ENCODE measurements around the gene TMEM175. TPM values are rescaled to one million over a fixed set of nuclear protein-coding genes. Genes with fewer than 3 reads are reported as not detected.

Gene TMEM175
- total and polyA plus RNA-seq, 9 of the 15 experiments (the other 6 are each of a cell fraction or from before 2014, with no cell fraction given), result 0.13 to 30.9 (median 9.4) TPM

DNA sequence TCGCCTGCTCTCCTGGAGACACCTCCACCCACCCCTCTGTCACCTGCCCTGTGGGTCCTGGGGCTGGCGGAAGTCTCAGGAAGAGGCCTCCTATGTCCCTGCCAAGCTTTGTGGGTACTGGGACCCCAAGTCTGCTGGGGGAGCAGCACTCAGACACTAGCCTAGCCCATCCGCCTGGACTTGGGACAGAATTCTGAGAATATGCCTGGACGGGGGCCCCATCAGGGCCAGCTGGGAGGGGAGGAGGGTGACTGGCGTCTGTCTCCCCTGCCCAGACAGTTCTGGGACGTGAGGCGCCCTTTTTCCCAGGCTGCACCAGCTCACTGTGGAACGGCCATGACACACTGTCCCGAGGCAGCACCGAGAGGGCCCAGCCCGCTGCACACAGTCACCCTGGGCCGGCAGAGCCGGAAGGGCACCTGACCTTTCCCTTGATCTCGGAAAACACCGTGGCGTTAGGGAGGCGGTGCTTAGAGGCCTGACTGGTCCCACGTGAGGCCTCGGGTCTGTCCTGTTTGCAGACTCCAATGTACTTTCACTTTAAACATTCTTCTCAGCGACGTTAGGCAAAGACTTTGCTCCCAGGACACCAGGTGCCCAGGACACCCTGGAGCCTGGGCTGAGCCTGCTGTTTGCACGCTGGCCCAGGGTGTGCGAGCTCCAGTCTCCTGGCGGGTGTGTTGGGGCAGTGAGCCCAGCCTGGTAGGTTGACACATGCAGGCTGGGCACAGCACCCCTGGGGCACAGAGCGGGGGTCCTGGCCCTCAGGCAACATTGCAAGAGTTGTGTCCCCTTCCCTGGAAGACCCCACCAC lies 60.2 kb downstream of the TMEM175 start:
- 16% methylated on average over 24 of the region's 25 CpGs for WGBS (ENCODE audit: insufficient coverage, low coverage, missing lambda C conversion rate)
- H3K36me3 ChIP-seq (ENCODE audit: control insufficient read depth, insufficient read depth, low read length), result peaks cover 22% of the 10 kb centered on the region; the same call in 1 of the 3 replicates
- BruUV-seq (replicated peaks), result no TSS peak
- peak overlapping the region; percentile 84 for H2AFZ ChIP-seq (ENCODE audit: low read depth, low read length)
- intact Hi-C loops (cut with micrococcal nuclease), result loop anchor here (10.0 kb wide), 1 partner anchor 52 kb away; no protein-coding TSS in a partner anchor
- FAIRE-seq, result peak; percentile 99
- peak; percentile 76 for ATAC-seq
- H3K4me3 ChIP-seq, result peak overlapping the region; percentile 24
- ChIA-PET POLR2A (interaction anchor here (0.6 to 1.0 kb wide), 3 partner anchors 12 to 726 kb away, joined by 3 to 4 read pairs (median 4); no protein-coding TSS in a partner anchor), CTCF (ENCODE audit: low intra/inter-chr PET ratio) (no interaction called here)
- H4K20me1 ChIP-seq (replicated peaks; ENCODE audit: control insufficient read depth, insufficient read depth, low read length), result no peaks in the 10 kb centered on the region
- peaks cover 40 to 95% of the 10 kb centered on the region in 2 experiments for H3K4me1 ChIP-seq (replicated peaks in 1 of 2; ENCODE audit: control insufficient read depth in 2 of 2, insufficient read depth in 2 of 2, low read length in 2 of 2)
- H3K9ac ChIP-seq (ENCODE audit: insufficient read depth in 1 of 2, low read depth in 2 of 2, low read length in 2 of 2), result peak overlapping the region; percentile 75 to 96
- H3K9me1 ChIP-seq (ENCODE audit: control insufficient read depth, insufficient read depth, low read length), result no peaks in the 10 kb centered on the region
- H3K9me3 ChIP-seq (replicated peaks; ENCODE audit: control insufficient read depth, insufficient read depth, low read depth, low read length), result no peaks in the 10 kb centered on the region; the same call in 1 of the 2 replicates
- in situ Hi-C loops (cut with MboI), result no loop called here
- peaks cover 26% of the 10 kb centered on the region; the same call in 2 of the 3 replicates for H3K79me2 ChIP-seq (ENCODE audit: control insufficient read depth, insufficient read depth, low read length)
- H3K4me2 ChIP-seq (ENCODE audit: insufficient read depth, low read length), result peak overlapping the region; percentile 82
- H3K27me3 ChIP-seq (ENCODE audit: control insufficient read depth in 2 of 2, insufficient read depth in 2 of 2, low read length in 2 of 2), result no peaks in the 10 kb centered on the region
- H3K27ac ChIP-seq (ENCODE audit: extremely low read depth, low read depth, low read length), result peak overlapping the region; percentile 82
- DNase-seq (ENCODE audit: extremely low read depth in 1 of 4, low spot score in 3 of 4), result peak; percentile 70 to 94 (median 78)
- peak; percentile 64 for TF ChIP-seq SOX6 (IDR thresholded peaks at IDR 0.05)
- TF ChIP-seq, protein P1, sequence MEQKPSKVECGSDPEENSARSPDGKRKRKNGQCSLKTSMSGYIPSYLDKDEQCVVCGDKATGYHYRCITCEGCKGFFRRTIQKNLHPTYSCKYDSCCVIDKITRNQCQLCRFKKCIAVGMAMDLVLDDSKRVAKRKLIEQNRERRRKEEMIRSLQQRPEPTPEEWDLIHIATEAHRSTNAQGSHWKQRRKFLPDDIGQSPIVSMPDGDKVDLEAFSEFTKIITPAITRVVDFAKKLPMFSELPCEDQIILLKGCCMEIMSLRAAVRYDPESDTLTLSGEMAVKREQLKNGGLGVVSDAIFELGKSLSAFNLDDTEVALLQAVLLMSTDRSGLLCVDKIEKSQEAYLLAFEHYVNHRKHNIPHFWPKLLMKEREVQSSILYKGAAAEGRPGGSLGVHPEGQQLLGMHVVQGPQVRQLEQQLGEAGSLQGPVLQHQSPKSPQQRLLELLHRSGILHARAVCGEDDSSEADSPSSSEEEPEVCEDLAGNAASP (IDR thresholded peaks at IDR 0.05), result no peak
- TF ChIP-seq HMGN3 (IDR thresholded peaks at IDR 0.05; ENCODE audit: borderline replicate concordance, extremely low read depth, insufficient read length, low read depth, low read length), result peak; percentile 66
- peak; percentile 54 for TF ChIP-seq RNF2 (IDR thresholded peaks at IDR 0.05)
- TF ChIP-seq PHF8 (IDR thresholded peaks at IDR 0.05; ENCODE audit: borderline replicate concordance, low read length), result peak; percentile 47; the same call in 1 of the 2 replicates
- TF ChIP-seq, protein P2, sequence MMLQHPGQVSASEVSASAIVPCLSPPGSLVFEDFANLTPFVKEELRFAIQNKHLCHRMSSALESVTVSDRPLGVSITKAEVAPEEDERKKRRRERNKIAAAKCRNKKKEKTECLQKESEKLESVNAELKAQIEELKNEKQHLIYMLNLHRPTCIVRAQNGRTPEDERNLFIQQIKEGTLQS (IDR thresholded peaks at IDR 0.05), result peak; percentile 25; the same call in 1 of the 2 replicates
- TF ChIP-seq, protein P2 (CRISPR knock-in tag; conservative IDR thresholded peaks at IDR 0.05), result peak; percentile 40; the same call in 1 of the 2 replicates

All from K562 (cell line).